HL-60/S4 treated with phorbol 12-myristate 13-acetate at 8.2 ng/mL for 4 days and 3 days (cell line): ENCODE results near the gene PSAPL1.
"Not testable (repeated sequence)": the region's sequence is repeated elsewhere in the genome, so short reads cannot be mapped to it uniquely, and the experiment has no call there.

Source experiments
- in situ Hi-C: fragments of 300-500 bp; cut with MboI; formaldehyde crosslinking; loops from 2 replicates; pipeline ENCODE4 v1.15.0; 2022; ENCODE audit warnings: low sequenced_read_pairs

Gene PSAPL1

GRCh38 chr4:7459471-7459870 lies 24.7 kb upstream of the PSAPL1 start:
- in situ Hi-C loops = no loop called here

- in situ Hi-C loops = no loop called here
Observed at GRCh38 chr4:7458477-7458876, 23.7 kb upstream of the PSAPL1 start.

- in situ Hi-C loops = no loop called here
Observed at GRCh38 chr4:7458066-7458425, 23.3 kb upstream of the PSAPL1 start.

GRCh38 chr4:7457201-7458065 lies 22.7 kb upstream of the PSAPL1 start:
- in situ Hi-C loops = no loop called here

- in situ Hi-C loops = not testable (repeated sequence)
Observed at GRCh38 chr4:7452802-7453201, 18.1 kb upstream of the PSAPL1 start.

- in situ Hi-C loops = no loop called here
Observed at GRCh38 chr4:7451800-7452199, 17.1 kb upstream of the PSAPL1 start.

GRCh38 chr4:7451434-7451789 lies 16.7 kb upstream of the PSAPL1 start:
- in situ Hi-C loops = no loop called here

- in situ Hi-C loops = no loop called here
Observed at GRCh38 chr4:7450775-7451433, 16.2 kb upstream of the PSAPL1 start.

GRCh38 chr4:7448036-7448435 lies 13.3 kb upstream of the PSAPL1 start:
- in situ Hi-C loops = no loop called here

GRCh38 chr4:7447236-7447635 lies 12.5 kb upstream of the PSAPL1 start:
- in situ Hi-C loops = no loop called here

- in situ Hi-C loops = no loop called here
Observed at GRCh38 chr4:7444731-7445130, 10.0 kb upstream of the PSAPL1 start.

- in situ Hi-C loops = no loop called here
Observed at GRCh38 chr4:7444314-7444713, 9.6 kb upstream of the PSAPL1 start.

- in situ Hi-C loops = no loop called here
Observed at GRCh38 chr4:7442574-7443162, 7.9 kb upstream of the PSAPL1 start.

GRCh38 chr4:7441201-7441600 lies 6.5 kb upstream of the PSAPL1 start:
- in situ Hi-C loops = no loop called here

GRCh38 chr4:7439699-7440098 lies 5.0 kb upstream of the PSAPL1 start:
- in situ Hi-C loops = no loop called here

GRCh38 chr4:7436256-7436655 lies 1.5 kb upstream of the PSAPL1 start:
- in situ Hi-C loops = no loop called here

- in situ Hi-C loops = no loop called here
Observed at GRCh38 chr4:7435471-7436061, 836 bp upstream of the PSAPL1 start.

GRCh38 chr4:7434141-7434765 lies 477 bp downstream of the PSAPL1 start:
- in situ Hi-C loops = no loop called here

- in situ Hi-C loops = no loop called here
Observed at GRCh38 chr4:7433376-7434140, 1.2 kb downstream of the PSAPL1 start.

GRCh38 chr4:7432531-7433375 lies 2.0 kb downstream of the PSAPL1 start:
- in situ Hi-C loops = no loop called here
